T-helper 2 cell treated with Interferon-gamma antibody and Interleukin-4, amounts not matched to agents 5 μg/mL and 100 μg/mL, for 36 hours (primary cell): ENCODE data around the gene TRAK1.
A peak's percentile ranks its signal among the peaks of the same experiment; 100 is the strongest.

Experiments
- DNase-seq: peaks from one replicate; pipeline ENCODE4 v3.0.0; 2021; ENCODE audit warnings: low spot score
- H3K27ac Mint-ChIP-seq: one replicate; pipeline ENCODE4 v1.8.0; 2021; ENCODE audit warnings: mild to moderate bottlenecking, mixed read lengths
- H3K27me3 Mint-ChIP-seq: one replicate; pipeline ENCODE4 v1.8.0; 2021; ENCODE audit warnings: low read depth, mixed read lengths
- H3K36me3 Mint-ChIP-seq: one replicate; pipeline ENCODE4 v1.8.0; 2021; ENCODE audit warnings: low read depth, mixed read lengths
- H3K4me1 Mint-ChIP-seq: one replicate; pipeline ENCODE4 v1.8.0; 2021; ENCODE audit warnings: low read depth, mixed read lengths
- H3K4me3 Mint-ChIP-seq: one replicate; pipeline ENCODE4 v1.8.0; 2022; ENCODE audit warnings: mild to moderate bottlenecking, moderate library complexity, mixed read lengths
- H3K9me3 Mint-ChIP-seq: one replicate; pipeline ENCODE4 v1.8.0; 2021; ENCODE audit warnings: mixed read lengths

Gene TRAK1

DNA sequence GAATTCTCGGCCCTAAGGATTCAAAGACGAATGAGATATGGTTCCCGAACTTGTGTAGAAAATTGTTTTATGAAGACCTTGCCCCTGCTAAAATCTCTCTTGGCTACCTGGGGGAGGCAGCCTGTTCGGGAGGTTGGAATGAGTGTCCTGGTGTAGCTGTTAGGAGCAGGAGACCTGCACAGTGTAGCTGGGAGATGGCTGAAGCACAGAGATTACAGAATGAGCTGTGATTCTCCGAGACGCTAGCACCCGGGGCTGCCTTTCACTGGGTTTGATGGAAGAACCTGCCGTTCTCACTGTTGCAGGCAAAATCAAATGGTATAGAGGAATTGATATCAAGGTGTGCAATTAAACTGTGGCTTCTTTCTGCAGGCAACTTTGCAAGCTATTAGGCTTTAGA, 68.0 kb downstream of the TRAK1 start:
- Mint-ChIP-seq H3K9me3 (no peaks in the 10 kb centered on the region), H3K27ac (no peak overlapping the region), H3K4me3 (peak overlapping the region; percentile 79), H3K4me1 (peaks cover 46% of the 10 kb centered on the region), H3K27me3 (no peaks in the 10 kb centered on the region), H3K36me3 (no peaks in the 10 kb centered on the region)
- no peak for DNase-seq

DNA sequence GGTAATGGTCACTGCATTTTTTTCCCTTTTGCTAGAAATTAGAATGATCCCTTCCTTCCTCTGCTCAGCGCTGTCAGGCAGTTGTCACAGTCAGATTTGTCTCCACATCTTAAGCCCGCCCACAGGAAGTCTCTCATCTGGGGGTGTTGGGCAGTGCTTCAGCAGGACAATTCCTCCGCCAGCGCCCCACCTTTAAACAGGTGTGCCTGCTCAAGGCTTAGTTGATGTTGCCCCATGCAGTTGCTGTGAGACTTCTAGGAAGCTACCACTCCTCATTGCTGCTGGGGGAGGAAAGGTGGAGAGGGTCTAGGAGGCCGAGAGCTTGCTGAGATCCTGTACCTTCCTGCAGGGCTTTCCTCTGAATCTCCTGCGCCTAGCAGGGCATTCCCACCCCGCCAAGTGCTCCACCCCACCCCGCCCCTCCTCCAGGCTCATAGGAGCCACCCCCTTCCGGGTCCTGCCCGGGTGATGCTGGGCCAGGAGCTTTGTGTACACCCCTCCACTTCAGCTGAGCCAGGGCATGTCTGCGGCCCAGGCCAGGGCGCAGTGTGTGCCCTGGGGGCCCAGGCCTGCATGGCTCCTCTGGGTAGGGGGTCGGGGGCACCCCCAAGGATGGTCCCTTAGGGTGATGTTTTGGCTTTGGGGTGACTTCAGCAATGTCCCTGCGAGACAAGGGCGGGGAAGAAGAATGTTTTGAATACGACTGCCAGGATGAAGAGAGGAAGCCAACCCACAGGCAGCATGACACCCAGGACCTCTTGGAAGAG, 68.7 kb downstream of the TRAK1 start:
- Mint-ChIP-seq H3K27ac (peak overlapping the region; percentile 74), H3K4me1 (peaks cover 51% of the 10 kb centered on the region), H3K9me3 (no peaks in the 10 kb centered on the region), H3K36me3 (no peaks in the 10 kb centered on the region), H3K4me3 (peak overlapping the region; percentile 79), H3K27me3 (no peaks in the 10 kb centered on the region)
- peak; percentile 32 for DNase-seq

DNA sequence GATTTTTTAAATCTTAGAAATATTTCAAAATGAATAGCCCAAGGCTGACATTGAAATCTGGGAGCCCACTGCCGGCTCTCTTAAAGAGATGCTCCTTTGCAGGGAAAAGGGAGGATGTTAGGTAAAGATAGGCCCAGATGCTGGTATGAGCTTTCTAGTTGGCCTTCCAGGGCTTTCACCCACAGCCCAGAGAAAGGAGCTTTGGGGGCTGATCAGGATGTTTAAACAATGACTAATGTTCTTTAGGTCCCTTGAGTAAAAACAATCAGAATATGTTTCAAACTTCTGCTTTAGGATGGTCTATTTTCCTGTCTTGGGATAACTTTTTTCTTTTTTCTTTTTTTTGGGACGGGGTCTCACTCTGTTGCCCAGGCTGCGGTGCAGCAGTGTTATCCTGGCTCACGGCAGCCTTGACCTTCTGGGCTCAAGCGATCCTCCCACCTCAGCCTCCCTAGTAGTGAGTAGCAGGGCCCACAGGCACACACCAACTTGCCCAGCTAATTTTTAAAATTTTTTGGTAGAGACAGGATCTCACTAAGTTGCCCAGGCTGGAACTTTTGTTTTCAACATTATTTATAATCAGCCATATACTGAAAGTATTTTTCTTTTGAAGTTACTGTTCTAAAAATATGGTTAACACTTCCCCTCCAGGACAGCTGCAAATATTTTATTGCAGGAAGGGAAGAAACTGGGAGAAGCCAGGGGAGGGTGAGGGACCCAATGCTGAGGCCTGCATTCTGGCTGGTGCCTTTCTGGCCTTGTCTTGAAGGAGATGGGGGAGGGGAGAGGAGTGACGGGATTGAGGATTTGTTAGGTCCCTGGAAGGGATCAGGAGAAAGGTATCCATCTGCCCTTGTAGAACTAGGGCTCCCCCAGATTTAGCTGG, 70.1 kb downstream of the TRAK1 start:
- Mint-ChIP-seq H3K27ac (no peak overlapping the region), H3K27me3 (no peaks in the 10 kb centered on the region), H3K4me1 (peaks cover 51% of the 10 kb centered on the region), H3K9me3 (no peaks in the 10 kb centered on the region), H3K4me3 (no peak overlapping the region), H3K36me3 (no peaks in the 10 kb centered on the region)
- DNase-seq = no peak

GRCh38 chr3:42162462-42162861, 71.3 kb downstream of the TRAK1 start:
- no peaks in the 10 kb centered on the region for H3K27me3 Mint-ChIP-seq
- DNase-seq = no peak
- no peak overlapping the region for H3K27ac Mint-ChIP-seq
- no peak overlapping the region for H3K4me3 Mint-ChIP-seq
- peaks cover 51% of the 10 kb centered on the region for H3K4me1 Mint-ChIP-seq
- no peaks in the 10 kb centered on the region for H3K9me3 Mint-ChIP-seq
- H3K36me3 Mint-ChIP-seq = no peaks in the 10 kb centered on the region

GRCh38 chr3:42163622-42164244, 72.6 kb downstream of the TRAK1 start:
- DNase-seq = no peak
- Mint-ChIP-seq H3K9me3 (no peaks in the 10 kb centered on the region), H3K27ac (peak overlapping the region; percentile 81), H3K4me3 (peak overlapping the region; percentile 60), H3K36me3 (no peaks in the 10 kb centered on the region), H3K4me1 (peaks cover 47% of the 10 kb centered on the region), H3K27me3 (no peaks in the 10 kb centered on the region)

DNA sequence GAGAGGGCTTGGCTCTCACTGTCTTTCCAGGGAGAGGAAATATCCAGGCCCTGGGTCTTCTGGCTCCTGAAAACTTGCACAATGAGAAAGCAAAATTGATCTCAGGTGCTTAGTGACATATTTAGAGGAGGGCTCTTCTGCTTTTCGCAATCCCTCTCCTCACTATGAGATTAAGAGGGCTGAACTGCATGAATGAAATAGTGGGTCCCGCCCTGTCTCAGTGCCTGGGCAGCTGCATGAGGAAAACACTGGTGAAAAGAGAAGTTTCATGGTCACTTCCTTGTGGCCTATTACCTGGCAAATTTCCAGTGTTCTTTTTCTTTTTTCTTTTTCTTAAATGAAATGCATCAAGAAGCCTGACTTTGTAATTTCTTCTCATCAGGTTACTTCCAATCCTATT, 73.5 kb downstream of the TRAK1 start:
- Mint-ChIP-seq H3K36me3 (no peaks in the 10 kb centered on the region), H3K27me3 (no peaks in the 10 kb centered on the region), H3K4me1 (peaks cover 40% of the 10 kb centered on the region), H3K4me3 (no peak overlapping the region), H3K9me3 (no peaks in the 10 kb centered on the region), H3K27ac (no peak overlapping the region)
- DNase-seq = no peak

DNA sequence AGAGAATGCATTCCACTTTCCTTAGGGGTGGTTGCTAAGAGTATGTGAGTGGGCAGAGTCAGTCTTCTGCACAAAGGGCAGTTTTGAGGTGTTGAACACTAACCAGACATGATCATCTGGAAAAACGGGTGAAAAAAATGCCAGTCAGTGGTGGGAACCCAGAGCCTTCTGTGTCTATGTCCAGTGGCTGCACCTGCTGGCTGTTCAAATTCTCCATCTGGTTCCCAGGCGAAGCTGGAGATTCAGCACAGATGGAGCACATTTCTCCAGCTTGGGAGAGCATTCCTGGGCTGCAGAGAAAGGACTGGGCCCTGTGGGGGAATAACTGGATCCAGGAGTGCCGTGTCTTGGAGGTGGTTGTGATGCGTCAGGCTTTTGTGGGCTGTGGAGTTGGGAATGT, 74.1 kb downstream of the TRAK1 start:
- H3K4me3 Mint-ChIP-seq = no peak overlapping the region
- no peak overlapping the region for H3K27ac Mint-ChIP-seq
- H3K4me1 Mint-ChIP-seq = peaks cover 39% of the 10 kb centered on the region
- H3K27me3 Mint-ChIP-seq = no peaks in the 10 kb centered on the region
- DNase-seq = no peak
- H3K9me3 Mint-ChIP-seq = no peaks in the 10 kb centered on the region
- H3K36me3 Mint-ChIP-seq = no peaks in the 10 kb centered on the region

- no peak overlapping the region for H3K27ac Mint-ChIP-seq
- H3K4me3 Mint-ChIP-seq = no peak overlapping the region
- H3K4me1 Mint-ChIP-seq = peaks cover 34% of the 10 kb centered on the region
- DNase-seq = no peak
- no peaks in the 10 kb centered on the region for H3K9me3 Mint-ChIP-seq
- no peaks in the 10 kb centered on the region for H3K36me3 Mint-ChIP-seq
- H3K27me3 Mint-ChIP-seq = no peaks in the 10 kb centered on the region
Observed at GRCh38 chr3:42166214-42166613, 75.1 kb downstream of the TRAK1 start.

DNA sequence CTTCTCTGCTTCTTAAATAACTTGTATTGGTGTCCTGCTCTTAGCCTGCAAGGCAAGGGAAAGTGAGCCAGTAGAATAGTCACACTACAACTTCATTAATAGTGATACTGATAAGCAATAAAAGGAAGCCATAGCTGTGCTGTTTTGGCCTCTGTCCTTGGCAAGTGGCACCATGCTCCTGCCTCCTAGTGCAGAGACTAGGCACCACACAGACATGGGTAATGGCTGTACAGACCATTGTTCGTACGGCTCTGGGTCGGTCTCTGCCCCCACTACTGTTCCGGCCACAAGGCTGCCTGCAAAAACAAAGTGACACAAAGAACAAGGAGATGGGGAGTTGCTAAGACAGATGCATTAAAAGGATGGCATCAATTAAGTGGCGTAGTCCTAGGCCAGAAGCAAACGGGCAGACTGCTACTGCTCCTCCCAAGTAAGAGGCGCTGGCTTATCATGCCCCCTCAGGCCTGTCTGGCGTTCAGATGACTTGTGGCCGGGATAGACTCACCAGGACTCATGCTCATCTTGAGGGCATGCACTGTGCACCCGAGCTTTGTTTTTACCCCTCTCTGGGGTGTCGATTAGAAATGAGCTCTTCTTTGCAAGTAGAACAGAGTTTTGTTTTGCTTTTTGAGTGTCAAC, 75.6 kb downstream of the TRAK1 start:
- Mint-ChIP-seq H3K4me1 (peaks cover 29% of the 10 kb centered on the region), H3K9me3 (no peaks in the 10 kb centered on the region)

GRCh38 chr3:42169579-42170120, 78.5 kb downstream of the TRAK1 start:
- Mint-ChIP-seq H3K36me3 (peaks cover 5% of the 10 kb centered on the region), H3K4me1 (peaks cover 24% of the 10 kb centered on the region), H3K4me3 (no peak overlapping the region), H3K9me3 (no peaks in the 10 kb centered on the region), H3K27me3 (no peaks in the 10 kb centered on the region), H3K27ac (no peak overlapping the region)
- no peak for DNase-seq

More for the DNA sequence above, 75.6 kb downstream of the TRAK1 start:
- Mint-ChIP-seq H3K36me3 (no peaks in the 10 kb centered on the region), H3K27ac (no peak overlapping the region), H3K27me3 (no peaks in the 10 kb centered on the region), H3K4me3 (no peak overlapping the region)
- DNase-seq = no peak

- Mint-ChIP-seq H3K27ac (peak overlapping the region; percentile 82), H3K4me3 (peak overlapping the region; percentile 45), H3K27me3 (no peaks in the 10 kb centered on the region), H3K36me3 (peaks cover 5% of the 10 kb centered on the region), H3K4me1 (peaks cover 26% of the 10 kb centered on the region), H3K9me3 (no peaks in the 10 kb centered on the region)
- no peak for DNase-seq
Observed at GRCh38 chr3:42172047-42172654, 81.0 kb downstream of the TRAK1 start.

DNA sequence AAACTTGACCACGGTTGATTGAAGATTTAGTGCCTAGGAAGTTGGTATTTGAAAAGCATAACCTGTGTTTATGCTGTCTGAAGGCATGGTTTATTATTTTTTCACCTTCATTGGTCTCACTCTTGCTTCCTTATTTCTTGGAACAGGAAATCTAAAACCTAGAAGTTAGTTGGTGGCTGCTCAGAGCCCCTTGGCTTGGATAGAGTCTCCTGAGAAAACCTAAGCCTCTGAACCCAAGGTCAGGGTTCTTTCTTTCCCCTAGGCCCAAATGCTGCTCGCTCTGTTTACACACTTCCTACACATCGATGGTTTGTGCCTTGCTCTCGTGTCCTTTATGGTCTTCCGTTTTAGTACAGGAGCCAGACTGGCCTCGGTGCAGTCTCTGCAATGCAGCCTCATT, 82.2 kb downstream of the TRAK1 start:
- Mint-ChIP-seq H3K9me3 (no peaks in the 10 kb centered on the region), H3K27me3 (no peaks in the 10 kb centered on the region), H3K4me1 (peaks cover 26% of the 10 kb centered on the region), H3K27ac (peak overlapping the region; percentile 94), H3K36me3 (peaks cover 5% of the 10 kb centered on the region), H3K4me3 (peak overlapping the region; percentile 69)
- no peak for DNase-seq

DNA sequence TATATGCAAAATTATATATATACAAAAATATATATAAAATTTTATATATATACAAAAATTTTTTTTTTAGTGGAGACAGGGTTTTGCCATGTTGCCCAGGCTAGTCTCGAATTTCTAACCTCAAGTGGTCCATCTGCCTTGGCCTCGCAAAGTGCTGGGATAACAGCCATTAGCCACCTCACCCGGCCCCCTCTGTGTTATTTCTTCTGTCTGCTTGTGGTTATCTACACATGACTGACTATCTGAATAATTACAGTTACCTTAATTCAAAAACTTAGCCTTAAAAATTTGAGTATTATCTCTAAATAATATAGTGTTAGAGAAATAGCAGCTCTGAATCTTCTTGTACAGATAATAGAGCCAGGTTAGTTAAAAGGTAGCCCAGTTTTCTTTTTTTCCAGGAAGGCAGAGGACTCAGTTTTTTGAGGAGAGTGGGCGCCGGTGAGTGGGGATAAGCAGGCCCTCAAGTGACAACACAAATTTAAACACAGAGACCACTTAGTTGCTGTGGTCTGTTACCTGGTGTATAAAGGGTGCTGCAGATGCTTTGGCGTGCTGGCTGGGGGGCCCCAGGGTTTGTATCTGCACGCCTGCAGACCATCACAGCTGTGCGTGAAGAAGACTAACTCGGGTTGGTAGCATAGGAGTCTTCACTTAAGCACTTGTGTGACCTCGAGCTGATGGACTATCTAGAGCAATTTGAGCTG, 83.7 kb downstream of the TRAK1 start:
- H3K4me3 Mint-ChIP-seq = no peak overlapping the region
- no peak overlapping the region for H3K27ac Mint-ChIP-seq
- peaks cover 27% of the 10 kb centered on the region for H3K4me1 Mint-ChIP-seq
- no peak for DNase-seq
- no peaks in the 10 kb centered on the region for H3K27me3 Mint-ChIP-seq
- peaks cover 5% of the 10 kb centered on the region for H3K36me3 Mint-ChIP-seq
- H3K9me3 Mint-ChIP-seq = no peaks in the 10 kb centered on the region
